CD4-positive, alpha-beta T cell (primary cell): ENCODE results near the gene GDF2. TPM values are rescaled to one million over a fixed set of nuclear protein-coding genes. Genes with fewer than 3 reads are reported as not detected.
A peak's percentile ranks its signal among the peaks of the same experiment; 100 is the strongest.

Experiments
- ATAC-seq: fragments of 200-7000 bp; cut with Tn5 transposase; one replicate; pipeline ENCODE4 v1.10.0; 2022; ENCODE audit warnings: mild to moderate bottlenecking; ENCODE audit not compliant: poor library complexity
- CTCF ChIA-PET: fragments of 350-600 bp; sonication (Branson Sonifier 250); formaldehyde crosslinking; loops from one replicate; lab custom pipeline; 2021; ENCODE audit warnings: antibody characterized with exemption, inconsistent platforms; lab: Charles Lee
- POLR2A ChIA-PET: fragments of 350-600 bp; sonication (Branson Sonifier 250); formaldehyde crosslinking; loops from one replicate; lab custom pipeline; 2021; ENCODE audit warnings: antibody characterized with exemption, inconsistent platforms; lab: Charles Lee
- DNase-seq, 14 experiments: peaks; one replicate each; pipeline ENCODE4 v3.0.0-alpha.2; 2013 to 2020; ENCODE audit warnings: mixed read lengths in 2 of 14
- H3K27ac ChIP-seq, 2 donors: one replicate each; pipeline versions ENCODE4 v1.5.1 to v1.7.0; 2013; ENCODE audit warnings: low read length in 2 of 2, low read depth in 1 of 2, mild to moderate bottlenecking in 1 of 2
- H3K27me3 ChIP-seq, 2 experiments: 1 replicate in 1 of 2; 2 replicates in 1 of 2; pipeline versions ENCODE4 v1.6.1 to v1.7.0; 2013; ENCODE audit warnings: low read length in 2 of 2, control low read depth in 1 of 2, mild to moderate bottlenecking in 1 of 2, moderate library complexity in 1 of 2; ENCODE audit not compliant: insufficient read depth in 2 of 2, control insufficient read depth in 1 of 2
- H3K36me3 ChIP-seq: one replicate; pipeline ENCODE4 v1.6.1; 2013; ENCODE audit warnings: low read length, control low read depth; ENCODE audit not compliant: insufficient read depth
- H3K4me1 ChIP-seq: one replicate; pipeline ENCODE4 v1.6.1; 2013; ENCODE audit warnings: low read length, control low read depth; ENCODE audit not compliant: insufficient read depth
- H3K4me3 ChIP-seq: one replicate; pipeline ENCODE4 v1.5.1; 2013; ENCODE audit warnings: mild to moderate bottlenecking, low read length, moderate library complexity
- H3K9me3 ChIP-seq, 2 experiments: 1 replicate in 1 of 2; 2 replicates in 1 of 2; pipeline versions ENCODE4 v1.6.1 to v1.7.0; 2013; ENCODE audit warnings: low read length in 2 of 2, mild to moderate bottlenecking in 2 of 2, control low read depth in 1 of 2, moderate library complexity in 1 of 2; ENCODE audit not compliant: control insufficient read depth in 1 of 2, insufficient read depth in 1 of 2
- H3K27ac Mint-ChIP-seq: one replicate; pipeline ENCODE4 v1.8.0; 2020; ENCODE audit warnings: mixed read lengths
- H3K27me3 Mint-ChIP-seq: one replicate; pipeline ENCODE4 v1.8.0; 2021; ENCODE audit warnings: mixed read lengths
- H3K36me3 Mint-ChIP-seq: one replicate; pipeline ENCODE4 v1.8.0; 2021; ENCODE audit warnings: low read depth, mixed read lengths
- H3K4me1 Mint-ChIP-seq: one replicate; pipeline ENCODE4 v1.8.0; 2021; ENCODE audit warnings: low read depth, mixed read lengths
- H3K4me3 Mint-ChIP-seq: one replicate; pipeline ENCODE4 v1.8.0; 2020; ENCODE audit warnings: mild to moderate bottlenecking, mixed read lengths
- H3K9me3 Mint-ChIP-seq: one replicate; pipeline ENCODE4 v1.8.0; 2020; ENCODE audit warnings: mixed read lengths
- CTCF ChIP-seq: fragments of 200-600 bp; IDR thresholded peaks from one replicate; pipeline ENCODE4 v1.8.0; 2022; ENCODE audit warnings: antibody characterized with exemption, mild to moderate bottlenecking
- intact Hi-C, 2 experiments: fragments of 100-400 bp; cut with DNase I in 1 of 2; cut with micrococcal nuclease in 1 of 2; formaldehyde crosslinking; loops; one replicate each; pipeline versions ENCODE4 v1.15.1 to v1.9.0; 2023 to 2025; cut with DNase I, micrococcal nuclease
- total RNA-seq, 174 experiments: library from RNA in 2 of 174; stranded (reverse) in 2 of 174; gene quantifications; one replicate each; pipeline ENCODE4 v1.2.3 and lab custom pipeline; 2021 to 2026

The GDF2 gene
- total RNA-seq, 2 experiments from 2014 or later: not detected

- no peaks in the 10 kb centered on the region for H3K36me3 ChIP-seq
- H3K27me3 ChIP-seq: peaks cover 4% of the 10 kb centered on the region in 2 experiments
- Mint-ChIP-seq H3K27ac (no peak overlapping the region), H3K4me1 (peaks cover 15% of the 10 kb centered on the region), H3K9me3 (no peaks in the 10 kb centered on the region), H3K27me3 (peaks cover 12% of the 10 kb centered on the region), H3K36me3 (no peaks in the 10 kb centered on the region), H3K4me3 (no peak overlapping the region)
- no peak for TF ChIP-seq CTCF
- intact Hi-C loops: no loop called here
- no peak for ATAC-seq
- H3K9me3 ChIP-seq: no peaks in the 10 kb centered on the region
- H3K27ac ChIP-seq: no peak overlapping the region
- ChIA-PET CTCF (no interaction called here), POLR2A (interaction anchor here (1.1 kb wide), 1 partner anchor 36 kb away, joined by 3 read pairs; no protein-coding TSS in a partner anchor)
- peaks cover 16% of the 10 kb centered on the region for H3K4me1 ChIP-seq
- no peak for DNase-seq
- no peak overlapping the region for H3K4me3 ChIP-seq
These were observed 25.9 kb upstream of the GDF2 start for GRCh38 chr10:47296156-47296894.

DNA sequence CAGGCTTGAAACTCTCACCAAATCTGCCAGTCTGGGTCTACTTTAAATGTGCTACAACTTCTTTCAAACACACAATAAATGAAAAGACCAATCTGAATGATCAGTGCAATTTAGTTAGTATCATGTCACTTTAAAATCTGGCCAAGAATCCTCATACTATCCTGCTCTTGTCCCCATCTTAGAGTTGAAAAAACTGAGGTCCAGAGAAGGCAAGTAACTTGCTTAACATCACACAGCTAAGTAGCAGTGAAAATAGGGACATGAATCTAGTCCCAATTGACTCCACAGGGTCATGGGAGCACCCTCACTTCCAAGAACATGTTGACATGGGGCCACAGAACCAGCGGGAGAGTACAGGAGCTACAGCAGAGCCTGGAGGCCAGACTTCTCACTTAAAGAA, 25.3 kb upstream of the GDF2 start:
- Histone ChIP-seq H3K27me3 (peaks cover 4% of the 10 kb centered on the region in 2 experiments), H3K4me1 (peaks cover 23% of the 10 kb centered on the region), H3K36me3 (no peaks in the 10 kb centered on the region), H3K27ac (no peak overlapping the region), H3K4me3 (no peak overlapping the region), H3K9me3 (no peaks in the 10 kb centered on the region)
- ChIA-PET CTCF (no interaction called here), POLR2A (interaction anchor here (1.4 kb wide), 1 partner anchor 36 kb away, joined by 4 read pairs; no protein-coding TSS in a partner anchor)
- peaks cover 18% of the 10 kb centered on the region for H3K4me1 Mint-ChIP-seq
- no peak for TF ChIP-seq CTCF
- H3K27me3 Mint-ChIP-seq: peaks cover 12% of the 10 kb centered on the region
- H3K4me3 Mint-ChIP-seq: no peak overlapping the region
- DNase-seq: no peak
- intact Hi-C loops: no loop called here
- H3K27ac Mint-ChIP-seq: no peak overlapping the region
- no peak for ATAC-seq
- no peaks in the 10 kb centered on the region for H3K9me3 Mint-ChIP-seq
- no peaks in the 10 kb centered on the region for H3K36me3 Mint-ChIP-seq

- ATAC-seq (no peak), DNase-seq (no peak)
- Mint-ChIP-seq H3K4me1 (peaks cover 23% of the 10 kb centered on the region), H3K4me3 (peak overlapping the region; percentile 49), H3K36me3 (no peaks in the 10 kb centered on the region), H3K27me3 (peaks cover 12% of the 10 kb centered on the region), H3K9me3 (no peaks in the 10 kb centered on the region), H3K27ac (no peak overlapping the region)
- CTCF ChIA-PET: no interaction called here
- Histone ChIP-seq H3K36me3 (no peaks in the 10 kb centered on the region), H3K27me3 (peaks cover 4% of the 10 kb centered on the region in 2 experiments), H3K27ac (no peak overlapping the region), H3K4me1 (peaks cover 24% of the 10 kb centered on the region), H3K4me3 (no peak overlapping the region), H3K9me3 (no peaks in the 10 kb centered on the region)
- POLR2A ChIA-PET: interaction anchor here (1.0 to 1.4 kb wide), 2 partner anchors 37 to 39 kb away, joined by 3 to 4 read pairs; no protein-coding TSS in a partner anchor
- TF ChIP-seq CTCF: no peak
- intact Hi-C loops: no loop called here
These were observed 24.3 kb upstream of the GDF2 start for GRCh38 chr10:47297866-47298540.
